PC-3 (cell line): Measurements from ENCODE around the gene LAMB4. TPM values are rescaled to one million over a fixed set of nuclear protein-coding genes. Genes with fewer than 3 reads are reported as not detected.
A peak's percentile ranks its signal among the peaks of the same experiment; 100 is the strongest.

ENCODE experiments used
- ATAC-seq: fragments of 200-7000 bp; cut with Tn5 transposase; 2 replicates; pipeline ENCODE4 v1.9.1; 2020; ENCODE audit warnings: mild to moderate bottlenecking, moderate library complexity
- BruUV-seq: library from RNA; stranded (reverse); fragments of 400-500 nt; replicated peaks from 2 replicates; lab custom pipeline; 2021; lab: Mats Ljungman, UMichigan
- CTCF ChIA-PET: fragments of 300-600 bp; sonication (Branson Sonifier 250); formaldehyde crosslinking; loops from one replicate; lab custom pipeline; 2022; ENCODE audit warnings: antibody characterized with exemption; lab: Charles Lee
- POLR2A ChIA-PET: fragments of 300-600 bp; sonication (Branson Sonifier 250); formaldehyde crosslinking; loops from one replicate; lab custom pipeline; 2022; ENCODE audit warnings: antibody characterized with exemption; ENCODE audit not compliant: unreplicated experiment; lab: Charles Lee
- DNase-seq: peaks from one replicate; pipeline ENCODE4 v3.0.0-alpha.2; 2015
- H2AFZ ChIP-seq: fragments of 300-600 bp; sonication (generic); 2 replicates; pipeline ENCODE4 v1.6.0; 2016; ENCODE audit warnings: antibody characterized with exemption, low read length
- H3F3A ChIP-seq: fragments of 300-600 bp; sonication (generic); one replicate; pipeline ENCODE4 v1.6.0; 2017; ENCODE audit warnings: antibody characterized with exemption, low read length, control low read depth, mild to moderate bottlenecking; ENCODE audit not compliant: unreplicated experiment
- H3K27ac ChIP-seq: fragments of 300-600 bp; sonication (generic); 2 replicates; pipeline ENCODE4 v1.5.1; 2016; ENCODE audit warnings: mild to moderate bottlenecking, low read length
- H3K27me3 ChIP-seq: fragments of 300-600 bp; sonication (generic); 2 replicates; pipeline ENCODE4 v1.6.1; 2016; ENCODE audit warnings: low read length, mixed read lengths
- H3K36me3 ChIP-seq: fragments of 300-600 bp; sonication (generic); 2 replicates; pipeline ENCODE4 v1.6.1; 2016; ENCODE audit warnings: low read depth, mixed run types, low read length, mixed read lengths
- H3K4me1 ChIP-seq: fragments of 300-600 bp; sonication (generic); 2 replicates; pipeline ENCODE4 v1.5.1; 2016; ENCODE audit warnings: low read length; ENCODE audit not compliant: insufficient read depth
- H3K4me2 ChIP-seq: fragments of 300-600 bp; sonication (generic); 2 replicates; pipeline ENCODE4 v1.6.0; 2016; ENCODE audit warnings: low read length
- H3K4me3 ChIP-seq: fragments of 300-600 bp; sonication (generic); 2 replicates; pipeline ENCODE4 v1.5.1; 2016; ENCODE audit warnings: mild to moderate bottlenecking, low read length, mixed read lengths
- H3K79me2 ChIP-seq: fragments of 300-600 bp; sonication (generic); 2 replicates; pipeline ENCODE4 v1.6.1; 2017; ENCODE audit warnings: low read length, mixed read lengths
- H3K9ac ChIP-seq: fragments of 300-600 bp; sonication (generic); 2 replicates; pipeline ENCODE4 v1.6.0; 2016; ENCODE audit warnings: mild to moderate bottlenecking, low read length
- H3K9me2 ChIP-seq: fragments of 300-600 bp; sonication (generic); replicated peaks from 2 replicates; pipeline ENCODE4 v1.6.1; 2016; ENCODE audit warnings: mixed run types, low read length, mixed read lengths
- H3K9me3 ChIP-seq: fragments of 300-600 bp; sonication (generic); 2 replicates; pipeline ENCODE4 v1.6.1; 2016; ENCODE audit warnings: low read length, mixed read lengths
- H4K20me1 ChIP-seq: fragments of 300-600 bp; sonication (generic); 2 replicates; pipeline ENCODE4 v1.6.1; 2016; ENCODE audit warnings: low read length, mixed read lengths
- CTCF ChIP-seq: fragments of 300-600 bp; sonication (generic); conservative IDR thresholded peaks from 2 replicates; pipeline ENCODE4 v1.5.1; 2017; ENCODE audit warnings: antibody characterized with exemption, low read depth, mild to moderate bottlenecking, low read length
- EZH2 ChIP-seq: fragments of 300-600 bp; sonication (generic); IDR thresholded peaks from one replicate; pipeline ENCODE4 v1.6.1; 2017; ENCODE audit warnings: antibody characterized with exemption, mild to moderate bottlenecking, low read length; ENCODE audit not compliant: unreplicated experiment
- EZH2phosphoT487 ChIP-seq: fragments of 300-600 bp; sonication (generic); IDR thresholded peaks from 2 replicates; pipeline ENCODE4 v1.6.1; 2018; ENCODE audit warnings: mild to moderate bottlenecking, antibody characterized with exemption, low read length, borderline replicate concordance
- intact Hi-C: fragments of 100-400 bp; cut with micrococcal nuclease; formaldehyde crosslinking; loops from 2 replicates; pipeline ENCODE4 v1.9.0; 2023
- total RNA-seq: library from RNA; depleted of rRNA; stranded (reverse); fragments of >200 nt; gene quantifications from 2 replicates; pipeline ENCODE4 v1.2.3, GENCODE V29; 2014

LAMB4 gene
- total RNA-seq, 1 experiment from 2014 or later, result 0.04 TPM

- ChIA-PET POLR2A (interaction anchor here (0.7 kb wide), 2 partner anchors 11 to 1982 kb away, joined by 7 to 9 read pairs; no protein-coding TSS in a partner anchor), CTCF (interaction anchor here (0.6 kb wide), 1 partner anchor 8 kb away, joined by 3 read pairs; no protein-coding TSS in a partner anchor)
- Histone ChIP-seq H2AFZ (no peak overlapping the region), H3K36me3 (no peaks in the 10 kb centered on the region), H3K79me2 (no peaks in the 10 kb centered on the region), H3K9me2 (no peaks in the 10 kb centered on the region), H3K4me1 (peaks cover 47% of the 10 kb centered on the region), H3K9ac (peak overlapping the region; percentile 65), H4K20me1 (no peaks in the 10 kb centered on the region), H3K4me3 (no peak overlapping the region), H3F3A (peaks cover 7% of the 10 kb centered on the region), H3K27ac (peak overlapping the region; percentile 90), H3K4me2 (peak overlapping the region; percentile 52), H3K27me3 (no peaks in the 10 kb centered on the region), H3K9me3 (no peaks in the 10 kb centered on the region)
- no TSS peak for BruUV-seq
- DNase-seq, result peak; percentile 78
- TF ChIP-seq EZH2phosphoT487, result no peak
- TF ChIP-seq CTCF, result no peak
- TF ChIP-seq EZH2, result no peak
- intact Hi-C loops, result loop anchor here (10.0 kb wide), 2 partner anchors 265 to 845 kb away; partner anchors contain the start of genes CBLL1 and HBP1
- ATAC-seq, result peak; percentile 70
Observed at GRCh38 chr7:108009873-108010272, 120.3 kb downstream of the LAMB4 start.

DNA sequence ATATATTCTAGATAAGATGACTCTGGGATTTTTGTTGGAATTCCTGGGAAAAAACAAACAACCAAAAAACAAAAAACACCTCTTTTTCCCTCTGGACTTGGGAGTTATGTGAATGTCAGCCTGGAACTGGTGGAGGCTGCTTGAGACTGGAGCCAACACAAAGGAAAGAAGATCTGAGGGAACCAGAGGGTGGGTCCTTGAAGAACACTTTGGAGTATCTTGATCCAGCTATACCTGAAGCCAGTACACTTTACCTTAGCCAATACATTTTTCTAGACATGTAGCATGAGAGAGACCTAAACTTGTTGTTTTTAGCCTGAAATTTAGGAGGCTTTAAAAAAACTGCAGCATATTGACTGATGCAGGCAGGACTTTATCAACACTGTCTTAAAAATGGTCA lies 121.3 kb downstream of the LAMB4 start:
- H3K27me3 ChIP-seq, result no peaks in the 10 kb centered on the region
- no TSS peak for BruUV-seq
- H2AFZ ChIP-seq, result no peak overlapping the region
- no peak for ATAC-seq
- H3F3A ChIP-seq, result peaks cover 3% of the 10 kb centered on the region
- H3K9me3 ChIP-seq, result no peaks in the 10 kb centered on the region
- H3K4me2 ChIP-seq, result no peak overlapping the region
- CTCF ChIA-PET, result no interaction called here
- TF ChIP-seq EZH2 (no peak), CTCF (no peak), EZH2phosphoT487 (no peak)
- no peaks in the 10 kb centered on the region for H3K79me2 ChIP-seq
- peak overlapping the region; percentile 90 for H3K27ac ChIP-seq
- H3K9ac ChIP-seq, result no peak overlapping the region
- peaks cover 47% of the 10 kb centered on the region for H3K4me1 ChIP-seq
- H4K20me1 ChIP-seq, result no peaks in the 10 kb centered on the region
- no peak for DNase-seq
- no peaks in the 10 kb centered on the region for H3K9me2 ChIP-seq
- intact Hi-C loops, result loop anchor here (10.0 kb wide), 1 partner anchor 264 kb away; the partner anchor contains the start of gene CBLL1
- POLR2A ChIA-PET, result no interaction called here
- H3K4me3 ChIP-seq, result no peak overlapping the region
- H3K36me3 ChIP-seq, result no peaks in the 10 kb centered on the region

GRCh38 chr7:108008240-108008639 lies 121.9 kb downstream of the LAMB4 start:
- Histone ChIP-seq H3K4me3 (no peak overlapping the region), H3K27me3 (no peaks in the 10 kb centered on the region), H3K4me1 (peaks cover 47% of the 10 kb centered on the region), H3F3A (peaks cover 3% of the 10 kb centered on the region), H3K36me3 (no peaks in the 10 kb centered on the region), H4K20me1 (no peaks in the 10 kb centered on the region), H3K27ac (no peak overlapping the region), H3K9me3 (no peaks in the 10 kb centered on the region), H3K9me2 (no peaks in the 10 kb centered on the region), H3K4me2 (no peak overlapping the region), H3K79me2 (no peaks in the 10 kb centered on the region), H3K9ac (no peak overlapping the region), H2AFZ (no peak overlapping the region)
- CTCF ChIA-PET, result no interaction called here
- no peak for ATAC-seq
- no peak for DNase-seq
- TF ChIP-seq CTCF (no peak), EZH2phosphoT487 (no peak)
- intact Hi-C loops, result loop anchor here (10.0 kb wide), 1 partner anchor 263 kb away; the partner anchor contains the start of gene CBLL1
- POLR2A ChIA-PET, result no interaction called here
- BruUV-seq, result no TSS peak
